ENCODE data around the gene IGLL1.
"Not testable (repeated sequence)": the region's sequence is repeated elsewhere in the genome, so short reads cannot be mapped to it uniquely, and the experiment has no call there.

IGLL1 gene

DNA sequence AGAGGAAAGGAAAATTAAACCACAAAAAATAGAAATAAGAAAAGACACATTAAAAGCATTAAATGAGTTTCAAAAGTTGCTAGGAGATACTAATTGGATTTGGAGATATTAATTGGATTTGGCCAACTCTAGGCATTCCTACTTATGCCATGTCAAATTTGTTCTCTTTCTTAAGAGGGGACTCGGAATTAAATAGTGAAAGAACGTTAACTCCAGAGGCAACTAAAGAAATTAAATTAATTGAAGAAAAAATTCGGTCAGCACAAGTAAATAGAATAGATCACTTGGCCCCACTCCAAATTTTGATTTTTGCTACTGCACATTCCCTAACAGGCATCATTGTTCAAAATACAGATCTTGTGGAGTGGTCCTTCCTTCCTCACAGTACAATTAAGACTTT is 37.7 kb downstream of the IGLL1 start:
- in situ Hi-C loops (cut with MboI; ENCODE audit: low sequenced_read_pairs): not testable (repeated sequence)

DNA sequence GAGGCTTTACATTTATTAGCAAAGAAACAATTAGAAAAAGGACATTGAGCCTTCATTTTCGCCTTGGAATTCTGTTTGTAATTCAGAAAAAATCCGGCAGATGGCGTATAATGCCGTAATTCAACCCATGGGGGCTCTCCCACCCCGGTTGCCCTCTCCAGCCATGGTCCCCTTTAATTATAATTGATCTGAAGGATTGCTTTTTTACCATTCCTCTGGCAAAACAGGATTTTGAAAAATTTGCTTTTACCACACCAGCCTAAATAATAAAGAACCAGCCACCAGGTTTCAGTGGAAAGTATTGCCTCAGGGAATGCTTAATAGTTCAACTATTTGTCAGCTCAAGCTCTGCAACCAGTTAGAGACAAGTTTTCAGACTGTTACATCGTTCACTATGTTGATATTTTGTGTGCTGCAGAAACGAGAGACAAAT is 38.2 kb downstream of the IGLL1 start:
- in situ Hi-C loops (cut with MboI; ENCODE audit: low sequenced_read_pairs): not testable (repeated sequence)

DNA sequence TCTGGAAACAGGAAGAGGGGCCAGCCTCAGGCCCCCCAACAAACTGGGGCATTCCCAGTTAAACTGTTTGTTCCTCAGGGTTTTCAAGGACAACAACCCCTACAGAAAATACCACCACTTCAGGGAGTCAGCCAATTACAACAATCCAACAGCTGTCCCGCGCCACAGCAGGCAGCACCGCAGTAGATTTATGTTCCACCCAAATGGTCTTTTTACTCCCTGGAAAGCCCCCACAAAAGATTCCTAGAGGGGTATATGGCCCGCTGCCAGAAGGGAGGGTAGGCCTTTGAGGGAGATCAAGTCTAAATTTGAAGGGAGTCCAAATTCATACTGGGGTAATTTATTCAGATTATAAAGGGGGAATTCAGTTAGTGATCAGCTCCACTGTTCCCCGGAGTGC is 39.3 kb downstream of the IGLL1 start:
- in situ Hi-C loops (cut with MboI; ENCODE audit: low sequenced_read_pairs): not testable (repeated sequence)

DNA sequence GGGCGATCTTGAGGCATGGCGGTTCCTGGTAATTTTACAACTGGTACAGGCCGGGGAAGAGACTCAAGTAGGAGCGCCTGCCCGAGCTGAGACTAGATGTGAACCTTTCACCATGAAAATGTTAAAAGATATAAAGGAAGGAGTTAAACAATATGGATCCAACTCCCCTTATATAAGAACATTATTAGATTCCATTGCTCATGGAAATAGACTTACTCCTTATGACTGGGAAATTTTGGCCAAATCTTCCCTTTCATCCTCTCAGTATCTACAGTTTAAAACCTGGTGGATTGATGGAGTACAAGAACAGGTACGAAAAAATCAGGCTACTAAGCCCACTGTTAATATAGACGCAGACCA is 40.3 kb downstream of the IGLL1 start:
- in situ Hi-C loops (cut with MboI; ENCODE audit: low sequenced_read_pairs): not testable (repeated sequence)

DNA sequence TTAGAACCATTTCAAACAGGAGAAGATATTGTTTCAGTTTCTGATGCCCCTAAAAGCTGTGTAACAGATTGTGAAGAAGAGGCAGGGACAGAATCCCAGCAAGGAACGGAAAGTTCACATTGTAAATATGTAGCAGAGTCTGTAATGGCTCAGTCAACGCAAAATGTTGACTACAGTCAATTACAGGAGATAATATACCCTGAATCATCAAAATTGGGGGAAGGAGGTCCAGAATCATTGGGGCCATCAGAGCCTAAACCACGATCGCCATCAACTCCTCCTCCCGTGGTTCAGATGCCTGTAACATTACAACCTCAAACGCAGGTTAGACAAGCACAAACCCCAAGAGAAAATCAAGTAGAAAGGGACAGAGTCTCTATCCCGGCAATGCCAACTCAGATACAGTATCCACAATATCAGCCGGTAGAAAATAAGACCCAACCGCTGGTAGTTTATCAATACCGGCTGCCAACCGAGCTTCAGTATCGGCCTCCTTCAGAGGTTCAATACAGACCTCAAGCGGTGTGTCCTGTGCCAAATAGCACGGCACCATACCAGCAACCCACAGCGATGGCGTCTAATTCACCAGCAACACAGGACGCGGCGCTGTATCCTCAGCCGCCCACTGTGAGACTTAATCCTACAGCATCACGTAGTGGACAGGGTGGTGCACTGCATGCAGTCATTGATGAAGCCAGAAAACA is 40.8 kb downstream of the IGLL1 start:
- in situ Hi-C loops (cut with MboI; ENCODE audit: low sequenced_read_pairs): no loop called here

DNA sequence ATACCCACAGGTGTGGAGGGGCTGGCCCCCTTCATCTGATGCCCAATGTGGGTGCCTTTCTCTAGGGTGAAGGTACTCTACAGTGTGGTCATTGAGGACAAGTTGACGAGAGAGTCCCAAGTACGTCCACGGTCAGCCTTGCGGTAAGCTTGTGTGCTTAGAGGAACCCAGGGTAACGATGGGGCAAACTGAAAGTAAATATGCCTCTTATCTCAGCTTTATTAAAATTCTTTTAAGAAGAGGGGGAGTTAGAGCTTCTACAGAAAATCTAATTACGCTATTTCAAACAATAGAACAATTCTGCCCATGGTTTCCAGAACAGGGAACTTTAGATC is 41.4 kb downstream of the IGLL1 start:
- in situ Hi-C loops (cut with MboI; ENCODE audit: low sequenced_read_pairs): not testable (repeated sequence)

DNA sequence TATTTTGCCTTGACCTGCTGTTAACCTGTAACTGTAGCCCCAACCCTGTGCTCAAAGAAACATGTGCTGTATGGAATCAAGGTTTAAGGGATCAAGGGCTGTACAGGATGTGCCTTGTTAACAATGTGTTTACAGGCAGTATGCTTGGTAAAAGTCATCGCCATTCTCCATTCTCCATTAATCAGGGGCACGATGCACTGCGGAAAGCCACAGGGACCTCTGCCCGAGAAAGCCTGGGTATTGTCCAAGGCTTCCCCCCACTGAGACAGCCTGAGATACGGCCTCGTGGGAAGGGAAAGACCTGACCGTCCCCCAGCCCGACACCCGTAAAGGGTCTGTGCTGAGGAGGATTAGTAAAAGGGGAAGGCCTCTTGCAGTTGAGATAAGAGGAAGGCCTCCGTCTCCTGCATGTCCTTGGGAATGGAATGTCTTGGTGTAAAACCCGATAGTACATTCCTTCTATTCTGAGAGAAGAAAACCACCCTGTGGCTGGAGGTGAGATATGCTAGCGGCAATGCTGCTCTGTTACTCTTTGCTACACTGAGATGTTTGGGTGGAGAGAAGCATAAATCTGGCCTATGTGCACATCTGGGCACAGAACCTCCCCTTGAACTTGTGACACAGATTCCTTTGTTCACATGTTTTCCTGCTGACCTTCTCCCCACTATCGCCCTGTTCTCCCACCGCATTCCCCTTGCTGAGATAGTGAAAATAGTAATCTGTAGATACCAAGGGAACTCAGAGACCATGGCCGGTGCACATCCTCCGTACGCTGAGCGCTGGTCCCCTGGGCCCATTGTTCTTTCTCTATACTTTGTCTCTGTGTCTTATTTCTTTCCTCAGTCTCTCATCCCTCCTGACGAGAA is 42.0 kb downstream of the IGLL1 start:
- in situ Hi-C loops (cut with MboI; ENCODE audit: low sequenced_read_pairs): not testable (repeated sequence)

DNA sequence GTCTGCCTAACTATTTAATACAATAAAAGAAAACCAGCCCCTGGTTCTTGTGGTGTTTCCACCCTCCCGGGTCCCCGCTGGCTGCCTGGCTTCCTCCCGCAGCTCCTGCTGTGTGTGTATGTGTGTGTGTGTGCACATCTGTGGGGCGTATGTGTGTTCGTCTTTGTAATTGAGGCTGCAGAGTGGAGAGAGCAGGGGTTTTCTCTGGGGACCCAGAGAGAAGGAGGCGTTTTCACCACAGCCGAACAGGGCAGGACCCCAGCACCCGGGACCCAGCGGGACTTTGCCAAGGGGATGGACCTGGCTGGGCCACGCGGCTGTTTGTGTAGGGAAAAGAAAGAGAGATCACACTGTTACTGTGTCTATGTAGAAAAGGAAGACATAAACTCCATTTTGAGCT is 42.7 kb downstream of the IGLL1 start:
- in situ Hi-C loops (cut with MboI; ENCODE audit: low sequenced_read_pairs): no loop called here

DNA sequence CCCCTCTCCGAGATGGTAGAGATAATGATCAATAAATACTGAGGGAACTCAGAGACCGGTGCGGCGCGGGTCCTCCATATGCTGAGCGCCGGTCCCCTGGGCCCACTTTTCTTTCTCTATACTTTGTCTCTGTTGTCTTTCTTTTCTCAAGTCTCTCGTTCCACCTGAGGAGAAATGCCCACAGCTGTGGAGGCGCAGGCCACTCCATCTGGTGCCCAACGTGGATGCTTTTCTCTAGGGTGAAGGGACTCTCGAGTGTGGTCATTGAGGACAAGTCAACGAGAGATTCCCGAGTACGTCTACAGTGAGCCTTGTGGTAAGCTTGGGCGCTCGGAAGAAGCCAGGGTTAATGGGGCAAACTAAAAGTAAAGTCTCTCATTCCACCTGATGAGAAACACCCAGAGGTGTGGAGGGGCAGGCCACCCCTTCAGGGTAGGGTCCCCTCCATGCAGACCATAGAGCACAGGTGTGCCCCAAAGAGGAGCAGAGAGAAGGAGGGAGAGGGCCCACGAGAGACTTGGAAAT is 43.2 kb downstream of the IGLL1 start:
- in situ Hi-C loops (cut with MboI; ENCODE audit: low sequenced_read_pairs): no loop called here

DNA sequence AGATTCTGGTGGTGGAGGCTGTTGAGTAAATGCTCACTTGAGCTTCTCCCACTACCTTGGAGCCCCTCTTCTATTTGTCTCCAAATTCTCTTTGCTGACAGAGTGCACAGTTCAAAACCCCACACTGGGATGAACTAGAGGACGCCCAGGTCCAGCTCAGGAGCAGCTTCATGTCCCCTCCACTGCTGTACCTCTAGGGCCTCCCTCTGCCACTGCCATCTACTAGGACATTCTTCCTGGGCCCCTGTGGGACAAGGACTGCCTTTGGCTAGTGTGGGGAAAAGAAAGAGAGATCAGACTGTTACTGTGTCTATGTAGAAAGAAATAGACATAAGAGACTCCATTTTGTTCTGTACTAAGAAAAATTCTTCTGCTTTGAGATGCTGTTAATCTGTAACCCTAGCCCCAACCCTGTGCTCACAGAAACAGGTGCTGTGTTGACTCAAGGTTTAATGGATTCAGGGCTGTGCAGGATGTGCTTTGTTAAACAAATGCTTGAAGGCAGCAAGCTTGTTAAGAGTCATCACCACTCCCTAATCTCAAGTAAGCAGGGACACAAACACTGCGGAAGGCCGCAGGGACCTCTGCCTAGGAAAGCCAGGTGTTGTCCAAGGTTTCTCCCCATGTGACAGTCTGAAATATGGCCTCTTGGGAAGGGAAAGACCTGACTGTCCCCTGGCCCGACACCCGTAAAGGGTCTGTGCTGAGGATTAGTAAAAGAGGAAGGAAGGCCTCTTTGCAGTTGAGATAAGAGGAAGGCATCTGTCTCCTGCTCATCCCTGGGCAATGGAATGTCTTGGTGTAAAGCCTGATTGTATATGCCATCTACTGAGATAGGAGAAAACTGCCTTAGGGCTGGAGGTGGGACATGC is 44.1 kb downstream of the IGLL1 start:
- in situ Hi-C loops (cut with MboI; ENCODE audit: low sequenced_read_pairs): not testable (repeated sequence)

DNA sequence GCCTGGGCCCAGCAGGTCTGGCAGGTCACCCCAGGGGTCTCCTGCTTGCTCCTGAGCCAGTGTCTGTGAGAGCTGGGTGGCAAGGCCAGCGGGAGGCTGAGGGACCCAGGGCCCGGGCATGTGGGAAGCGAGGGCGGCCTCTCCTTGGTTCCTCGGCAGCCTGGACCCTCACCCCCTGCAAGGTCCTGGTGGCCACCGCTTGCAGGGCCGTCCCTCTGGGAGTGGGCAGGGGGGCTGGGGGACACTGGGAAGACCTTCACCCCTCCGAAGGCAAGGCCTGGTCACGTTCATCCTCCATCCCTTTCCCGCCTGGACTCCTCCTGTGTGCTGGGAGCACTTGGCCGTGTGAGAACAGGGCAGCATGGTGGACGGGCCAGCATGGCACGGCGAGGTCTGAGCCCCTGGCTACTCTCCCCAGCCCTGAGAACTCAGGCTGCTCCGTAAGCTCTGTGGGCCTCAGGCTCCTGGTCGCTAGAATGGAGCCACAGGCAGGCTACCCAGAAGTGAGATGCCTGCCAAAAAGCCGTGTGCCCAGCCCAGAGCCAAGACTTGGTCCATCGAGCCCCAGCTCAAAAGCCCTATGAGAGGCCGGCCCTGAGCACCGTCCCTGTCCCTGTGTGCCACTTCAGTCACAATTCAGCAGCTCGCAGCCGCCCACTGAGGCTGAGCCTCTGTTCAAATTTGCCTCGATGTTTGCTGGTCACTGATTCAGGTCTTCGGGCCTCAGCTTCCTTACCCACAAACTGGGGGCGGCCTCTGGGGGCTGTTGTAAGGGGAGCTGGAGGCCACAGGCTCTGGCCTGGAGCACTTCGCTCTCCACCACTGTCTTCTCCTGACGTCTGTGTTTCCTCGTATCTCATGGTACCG is 45.0 kb downstream of the IGLL1 start:
- in situ Hi-C loops (cut with MboI; ENCODE audit: low sequenced_read_pairs): no loop called here

DNA sequence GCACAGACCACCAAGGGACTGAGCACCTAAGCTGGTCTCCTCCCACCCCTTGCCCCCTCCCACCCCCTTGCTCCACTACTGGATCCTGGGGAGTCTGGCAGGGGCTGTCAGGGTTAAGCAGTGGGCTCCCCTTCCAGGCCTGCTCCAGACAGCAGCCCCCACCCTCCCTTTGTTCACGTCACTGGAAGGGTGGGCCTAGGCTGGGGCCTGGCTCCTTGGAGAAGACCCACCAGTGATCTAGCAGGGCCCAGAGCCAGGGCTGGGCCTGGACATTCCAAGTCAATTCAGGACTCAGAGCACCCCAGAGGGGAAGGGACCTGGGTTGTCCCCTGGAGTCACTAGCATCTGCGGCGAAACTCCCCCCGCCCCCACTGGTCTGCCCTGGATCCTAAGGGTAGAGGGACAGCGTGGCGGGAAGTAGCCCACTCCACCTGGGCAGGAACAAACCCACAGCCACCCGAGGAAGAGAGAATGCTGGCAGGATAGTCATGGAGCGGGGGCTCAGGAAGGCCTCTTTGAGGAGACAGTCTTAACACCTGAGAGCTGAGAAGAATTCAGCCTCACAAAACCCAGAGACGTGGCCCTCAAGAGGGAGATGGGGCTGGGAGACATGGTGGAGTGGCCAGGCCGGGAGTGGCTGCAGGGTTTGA is 45.8 kb downstream of the IGLL1 start:
- in situ Hi-C loops (cut with MboI; ENCODE audit: low sequenced_read_pairs): no loop called here

DNA sequence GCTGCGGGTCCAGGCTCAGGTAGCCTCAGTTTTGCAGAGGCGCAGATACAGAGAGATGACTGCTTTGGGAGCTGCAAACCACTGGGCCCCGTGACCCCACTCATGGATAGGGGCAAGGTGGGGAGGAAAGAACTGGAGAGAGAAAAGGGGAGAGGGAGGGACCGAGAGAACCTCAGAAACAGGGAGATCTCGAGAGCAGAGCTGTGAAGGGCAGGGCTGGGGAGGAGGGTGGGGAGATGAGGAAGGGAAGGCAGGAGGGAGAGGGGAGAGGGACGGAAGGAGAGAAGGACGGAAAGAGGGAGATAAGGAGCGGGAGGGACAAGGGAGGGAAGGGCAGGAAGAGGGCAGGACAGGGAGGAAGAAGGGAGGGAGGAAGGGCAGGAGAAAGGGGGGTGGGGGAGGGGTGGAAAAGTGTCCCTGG is 46.3 kb downstream of the IGLL1 start:
- in situ Hi-C loops (cut with MboI; ENCODE audit: low sequenced_read_pairs): no loop called here

DNA sequence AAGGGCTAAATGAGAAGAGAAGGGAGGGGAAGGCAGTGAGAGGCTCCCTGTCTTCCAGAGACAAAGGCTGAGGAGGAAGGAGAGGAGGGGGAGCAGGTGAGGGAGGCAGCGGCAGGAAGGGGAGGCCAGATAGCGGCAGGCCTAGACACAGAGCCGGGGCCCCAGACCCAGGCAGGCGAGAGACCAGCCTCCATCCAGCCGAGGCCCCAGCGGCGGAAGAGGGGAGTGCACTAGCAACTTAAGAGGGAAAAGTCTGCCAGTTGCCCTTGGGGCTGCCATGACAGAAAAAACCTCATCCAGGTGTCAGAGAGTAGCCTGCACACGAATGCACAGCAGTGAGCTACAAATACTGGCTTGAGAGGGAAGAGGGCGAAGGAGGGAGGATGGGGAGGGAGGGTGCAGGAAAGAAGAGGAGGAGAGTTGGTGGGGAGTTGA is 46.7 kb downstream of the IGLL1 start:
- in situ Hi-C loops (cut with MboI; ENCODE audit: low sequenced_read_pairs): no loop called here

DNA sequence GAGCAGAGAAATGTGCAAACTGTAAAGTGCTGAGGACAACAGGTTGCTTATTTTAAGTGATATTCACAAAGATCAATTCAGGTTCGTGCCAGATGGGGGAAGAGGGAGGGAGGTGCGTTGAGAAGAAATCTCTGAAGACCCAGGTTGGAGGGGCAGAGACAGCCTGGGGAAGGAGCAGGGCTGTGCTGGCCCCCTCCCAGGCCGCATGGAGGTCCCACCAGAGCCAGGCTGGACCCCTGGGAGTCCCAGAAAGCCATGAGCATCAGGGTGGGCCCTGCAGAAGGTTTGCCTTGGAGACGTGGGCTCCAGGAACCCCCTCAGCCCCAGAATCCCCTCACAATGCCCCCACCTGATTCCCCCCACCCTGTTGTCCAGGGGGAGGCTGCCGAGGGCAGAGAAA is 47.4 kb downstream of the IGLL1 start:
- in situ Hi-C loops (cut with MboI; ENCODE audit: low sequenced_read_pairs): no loop called here

DNA sequence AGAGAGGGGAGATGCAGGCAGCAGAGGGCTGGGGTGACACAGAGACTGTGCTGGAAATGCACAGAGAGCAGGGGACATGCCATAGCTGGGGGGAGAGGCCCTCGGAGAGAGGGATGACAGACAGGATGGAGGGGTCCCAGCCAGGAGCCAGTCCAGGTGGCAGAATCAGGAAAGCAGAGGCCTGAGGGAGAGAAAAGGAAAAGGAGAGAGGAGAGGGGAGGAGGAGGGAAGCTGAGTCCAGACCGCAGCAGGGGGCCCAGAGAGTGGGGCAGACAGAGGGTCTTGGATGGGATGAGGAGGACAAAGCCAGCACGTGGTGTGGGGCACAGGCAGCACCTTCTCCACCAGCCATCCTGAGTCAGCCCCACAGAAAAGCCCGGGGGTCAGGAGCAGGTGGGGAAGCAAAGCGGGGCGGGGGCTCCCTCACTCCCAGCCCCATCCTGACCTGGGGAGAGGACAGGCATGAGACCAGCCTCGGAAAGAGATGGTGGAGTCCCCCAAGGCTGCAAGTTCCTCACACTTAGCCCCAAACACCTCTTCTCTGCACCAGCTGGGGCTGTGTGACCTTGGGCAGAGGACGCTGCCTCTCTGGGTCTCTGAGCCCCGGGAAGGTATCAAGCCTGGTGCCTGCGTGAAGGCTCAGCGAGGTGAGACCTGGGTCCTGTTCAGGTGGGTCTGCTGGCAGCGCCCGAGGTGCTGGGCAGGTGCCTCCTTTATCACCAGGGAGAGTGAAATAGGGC is 48.0 kb downstream of the IGLL1 start:
- in situ Hi-C loops (cut with MboI; ENCODE audit: low sequenced_read_pairs): no loop called here

DNA sequence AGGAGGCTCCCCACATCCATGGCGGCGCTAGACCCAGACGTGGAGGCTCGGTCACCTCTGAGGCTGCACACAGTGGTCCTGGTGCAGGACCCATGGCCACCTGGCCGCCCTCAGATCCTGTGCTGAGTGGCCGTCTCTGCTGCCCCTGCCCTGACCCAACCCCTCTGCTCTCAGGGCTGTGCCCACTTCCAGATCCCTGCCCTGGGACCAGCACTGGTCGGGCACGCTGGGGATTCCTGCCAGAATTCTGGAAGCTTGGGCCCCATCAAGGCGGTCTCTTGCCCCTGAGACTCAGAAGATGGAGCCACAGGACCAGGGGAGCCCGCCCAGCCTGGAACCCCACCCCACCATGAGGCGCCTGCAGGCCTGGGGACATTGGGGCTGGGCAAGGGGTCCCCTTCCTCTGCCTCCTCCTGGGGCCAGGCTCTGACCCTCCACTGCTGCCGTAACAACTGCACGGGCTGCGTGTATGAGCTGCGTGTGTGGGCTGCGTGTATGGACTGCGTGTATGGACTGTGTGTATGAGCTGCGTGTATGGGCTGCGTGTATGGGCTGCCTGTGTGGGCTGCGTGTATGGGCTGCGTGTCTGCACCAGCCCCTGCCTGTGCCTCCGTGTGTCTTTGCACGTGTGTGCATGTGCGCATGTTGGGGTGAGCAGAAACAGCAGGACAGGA is 48.7 kb downstream of the IGLL1 start:
- in situ Hi-C loops (cut with MboI; ENCODE audit: low sequenced_read_pairs): no loop called here

DNA sequence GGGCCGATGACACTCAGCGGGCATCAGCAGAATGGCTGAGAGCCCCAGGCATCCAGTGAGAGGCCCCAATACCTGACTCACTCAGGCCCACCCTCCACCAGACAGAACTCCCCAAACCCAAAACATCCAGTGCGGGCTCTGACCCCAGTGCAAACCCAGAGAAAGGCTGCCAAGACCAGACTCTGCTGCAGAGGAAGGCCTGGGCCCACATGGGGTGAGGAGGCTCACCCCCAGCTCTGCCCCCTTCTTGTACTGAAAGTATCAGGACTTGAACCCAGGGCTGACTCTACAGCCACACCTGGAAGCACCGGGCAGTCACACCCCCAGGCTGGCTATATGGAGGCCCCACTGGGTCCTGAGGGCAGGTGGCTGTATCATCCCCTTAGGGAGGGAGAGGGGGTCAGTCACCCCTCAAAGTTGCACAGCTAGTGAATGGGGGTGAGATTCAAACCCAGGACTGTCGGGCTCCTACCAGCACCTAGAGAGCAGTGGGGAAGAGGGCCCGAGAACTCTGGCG is 49.3 kb downstream of the IGLL1 start:
- in situ Hi-C loops (cut with MboI; ENCODE audit: low sequenced_read_pairs): no loop called here

Measured in HL-60/S4 treated with phorbol 12-myristate 13-acetate at 8.2 ng/mL for 4 days and 3 days (cell line).